ENCODE results near the gene PRR33. TPM values are rescaled to one million over a fixed set of nuclear protein-coding genes. Genes with fewer than 3 reads are reported as not detected.
"Not testable (repeated sequence)": the region's sequence is repeated elsewhere in the genome, so short reads cannot be mapped to it uniquely, and the experiment has no call there.

Gene PRR33
- under 1 TPM in 1 of 2 donors, not detected in 1; 0.17 TPM for total RNA-seq

- no peaks in the 10 kb centered on the region for H3K27me3 ChIP-seq (replicated peaks; ENCODE audit: insufficient read depth)
- H3K27ac ChIP-seq = no peak within 1 kb of the TSS
- no peaks in the 10 kb centered on the region for H3K4me1 ChIP-seq (replicated peaks)
- H3K9me3 ChIP-seq = no peaks in the 10 kb centered on the region
- TF ChIP-seq POLR2A (IDR thresholded peaks at IDR 0.05) (no peak), CTCF (IDR thresholded peaks at IDR 0.05) (no peak), POLR2AphosphoS5 (IDR thresholded peaks at IDR 0.05) (no peak)
- WGBS = 96% methylated on average over 7 of the region's 7 CpGs
- H3K36me3 ChIP-seq = no peaks in the 10 kb centered on the region
- no peak for DNase-seq (ENCODE audit: low spot score)
- no peak within 1 kb of the TSS for H3K4me3 ChIP-seq
- intact Hi-C loops (cut with DNase I) = no loop called here
Measured at GRCh38 chr11:1891831-1892115, at the start of gene PRR33. Gene PRR33, minus strand, starts transcription at chr11:1891895. Its CDS starts 1,311 bp downstream, at chr11:1890584.

- H3K27me3 ChIP-seq (replicated peaks; ENCODE audit: insufficient read depth); intact Hi-C loops (cut with DNase I); DNase-seq (ENCODE audit: low spot score); H3K27ac ChIP-seq; H3K36me3 ChIP-seq; H3K4me3 ChIP-seq; H3K4me1 ChIP-seq (replicated peaks); H3K9me3 ChIP-seq: not testable (repeated sequence)
- WGBS = 100% methylated on average over 1 of the region's 1 CpG
Measured at GRCh38 chr11:1939788-1940187, 48.1 kb upstream of the PRR33 start.

DNA sequence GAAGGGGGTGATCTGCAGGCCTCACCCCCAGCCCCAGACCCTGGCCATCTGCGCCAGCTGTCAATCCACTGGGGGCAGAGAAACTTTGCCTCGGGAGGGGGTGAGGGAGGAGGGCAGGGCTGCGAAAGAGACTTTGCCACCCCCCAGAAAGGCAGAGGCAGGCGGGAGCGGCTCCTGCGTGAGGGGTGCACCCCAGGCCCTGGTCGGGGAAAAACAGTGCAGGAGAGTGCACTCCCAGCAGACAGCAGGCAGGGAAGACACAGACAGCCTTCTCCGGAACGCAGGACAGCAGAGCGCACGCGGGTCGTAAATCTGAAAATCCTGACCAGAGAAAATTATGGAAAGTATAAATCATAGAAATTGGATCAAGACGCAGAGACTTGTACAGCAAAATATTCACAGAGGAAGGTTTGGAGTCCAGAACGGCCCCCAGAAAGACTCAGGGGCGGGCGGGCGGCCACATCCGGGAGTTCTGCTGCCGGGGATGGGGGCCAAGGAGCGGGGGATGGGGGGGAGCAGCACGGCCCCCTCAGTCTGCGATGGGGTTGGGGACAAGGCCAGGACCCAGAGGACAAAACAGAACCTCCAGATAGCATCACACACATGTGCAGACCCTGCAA, 47.4 kb upstream of the PRR33 start:
- Histone ChIP-seq H3K4me1 (replicated peaks) (no peaks in the 10 kb centered on the region), H3K4me3 (no peak overlapping the region), H3K27me3 (replicated peaks; ENCODE audit: insufficient read depth) (peaks cover 2% of the 10 kb centered on the region), H3K36me3 (no peaks in the 10 kb centered on the region), H3K27ac (no peak overlapping the region), H3K9me3 (no peaks in the 10 kb centered on the region)
- WGBS = 16% methylated on average over 23 of the region's 23 CpGs
- TF ChIP-seq POLR2A (IDR thresholded peaks at IDR 0.05) = no peak
- no peak for TF ChIP-seq POLR2AphosphoS5 (IDR thresholded peaks at IDR 0.05)
- no peak for TF ChIP-seq CTCF (IDR thresholded peaks at IDR 0.05)
- no peak for DNase-seq (ENCODE audit: low spot score)
- intact Hi-C loops (cut with DNase I) = no loop called here

- no peak for DNase-seq (ENCODE audit: low spot score)
- TF ChIP-seq POLR2AphosphoS5 (IDR thresholded peaks at IDR 0.05) = no peak
- no peak for TF ChIP-seq CTCF (IDR thresholded peaks at IDR 0.05)
- TF ChIP-seq POLR2A (IDR thresholded peaks at IDR 0.05) = no peak
- Histone ChIP-seq H3K36me3 (no peaks in the 10 kb centered on the region), H3K27me3 (replicated peaks; ENCODE audit: insufficient read depth) (peaks cover 2% of the 10 kb centered on the region), H3K27ac (no peak overlapping the region), H3K9me3 (no peaks in the 10 kb centered on the region), H3K4me3 (no peak overlapping the region), H3K4me1 (replicated peaks) (no peaks in the 10 kb centered on the region)
- intact Hi-C loops (cut with DNase I) = no loop called here
- WGBS = 85% methylated on average over 27 of the region's 27 CpGs
Measured at GRCh38 chr11:1938343-1939005, 46.8 kb upstream of the PRR33 start.

GRCh38 chr11:1937616-1938342, 46.1 kb upstream of the PRR33 start:
- WGBS = 93% methylated on average over 34 of the region's 35 CpGs
- no peak for TF ChIP-seq POLR2A (IDR thresholded peaks at IDR 0.05)
- TF ChIP-seq CTCF (IDR thresholded peaks at IDR 0.05) = no peak
- TF ChIP-seq POLR2AphosphoS5 (IDR thresholded peaks at IDR 0.05) = no peak
- H3K9me3 ChIP-seq = no peaks in the 10 kb centered on the region
- H3K4me1 ChIP-seq (replicated peaks) = no peaks in the 10 kb centered on the region
- peaks cover 2% of the 10 kb centered on the region for H3K27me3 ChIP-seq (replicated peaks; ENCODE audit: insufficient read depth)
- no peaks in the 10 kb centered on the region for H3K36me3 ChIP-seq
- intact Hi-C loops (cut with DNase I) = no loop called here
- no peak overlapping the region for H3K27ac ChIP-seq
- DNase-seq (ENCODE audit: low spot score) = no peak
- H3K4me3 ChIP-seq = no peak overlapping the region

Data from prostate gland (tissue), 2 donors.